ENCODE results near the gene KCNH1.

DNA sequence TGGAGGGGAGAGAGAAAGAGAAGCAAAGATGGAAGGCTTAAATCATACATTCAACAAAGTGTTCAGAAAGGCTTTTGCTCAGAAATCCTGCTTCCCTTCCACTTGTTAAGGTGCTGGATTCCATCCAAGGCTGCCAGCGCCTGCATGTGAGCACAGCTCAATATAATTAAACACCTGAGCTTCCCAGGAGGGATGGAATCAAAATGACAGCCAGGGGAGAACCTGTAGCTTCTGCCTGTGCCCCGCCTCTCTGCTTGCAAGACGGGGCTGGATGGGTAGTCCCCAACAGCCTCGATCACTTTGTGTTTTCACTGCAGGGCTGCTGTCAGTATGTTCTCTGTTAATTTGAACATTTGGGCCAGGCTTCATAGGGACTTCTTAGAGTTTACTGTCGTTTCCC is 225.7 kb downstream of the KCNH1 start:
- TF ChIP-seq, protein P1, sequence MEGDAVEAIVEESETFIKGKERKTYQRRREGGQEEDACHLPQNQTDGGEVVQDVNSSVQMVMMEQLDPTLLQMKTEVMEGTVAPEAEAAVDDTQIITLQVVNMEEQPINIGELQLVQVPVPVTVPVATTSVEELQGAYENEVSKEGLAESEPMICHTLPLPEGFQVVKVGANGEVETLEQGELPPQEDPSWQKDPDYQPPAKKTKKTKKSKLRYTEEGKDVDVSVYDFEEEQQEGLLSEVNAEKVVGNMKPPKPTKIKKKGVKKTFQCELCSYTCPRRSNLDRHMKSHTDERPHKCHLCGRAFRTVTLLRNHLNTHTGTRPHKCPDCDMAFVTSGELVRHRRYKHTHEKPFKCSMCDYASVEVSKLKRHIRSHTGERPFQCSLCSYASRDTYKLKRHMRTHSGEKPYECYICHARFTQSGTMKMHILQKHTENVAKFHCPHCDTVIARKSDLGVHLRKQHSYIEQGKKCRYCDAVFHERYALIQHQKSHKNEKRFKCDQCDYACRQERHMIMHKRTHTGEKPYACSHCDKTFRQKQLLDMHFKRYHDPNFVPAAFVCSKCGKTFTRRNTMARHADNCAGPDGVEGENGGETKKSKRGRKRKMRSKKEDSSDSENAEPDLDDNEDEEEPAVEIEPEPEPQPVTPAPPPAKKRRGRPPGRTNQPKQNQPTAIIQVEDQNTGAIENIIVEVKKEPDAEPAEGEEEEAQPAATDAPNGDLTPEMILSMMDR (IDR thresholded peaks at IDR 0.05), result no peak
- TF ChIP-seq POLR2A (IDR thresholded peaks at IDR 0.05), result no peak

Data from lower leg skin (tissue), 3 donors.